Activated T-helper 1 cell treated with anti-CD3 and anti-CD28 coated beads, Interleukin-12 subunit alpha, Interleukin-12 subunit beta, Interleukin-2, Interleukin-4 antibody, amounts not matched to agents 30 ng/mL and 10 ng/mL and 1 ng/mL, durations not matched to agents 14 hours and 24 hours and 36 hours (primary cell): ENCODE data around the gene KCNV2. TPM values are rescaled to one million over a fixed set of nuclear protein-coding genes. Genes with fewer than 3 reads are reported as not detected.

Source experiments
- DNase-seq: peaks from one replicate; pipeline ENCODE4 v3.0.0; 2021; ENCODE audit warnings: low spot score
- H3K27ac Mint-ChIP-seq: one replicate; pipeline ENCODE4 v1.8.0; 2021; ENCODE audit warnings: mild to moderate bottlenecking, mixed read lengths
- H3K27me3 Mint-ChIP-seq: one replicate; pipeline ENCODE4 v1.8.0; 2022; ENCODE audit warnings: mild to moderate bottlenecking, moderate library complexity, mixed read lengths; ENCODE audit not compliant: insufficient read depth
- H3K36me3 Mint-ChIP-seq: one replicate; pipeline ENCODE4 v1.8.0; 2021; ENCODE audit warnings: low read depth, mixed read lengths
- H3K4me1 Mint-ChIP-seq: one replicate; pipeline ENCODE4 v1.8.0; 2021; ENCODE audit warnings: low read depth, mixed read lengths
- H3K4me3 Mint-ChIP-seq: one replicate; pipeline ENCODE4 v1.8.0; 2021; ENCODE audit warnings: mild to moderate bottlenecking, moderate library complexity, mixed read lengths
- H3K9me3 Mint-ChIP-seq: one replicate; pipeline ENCODE4 v1.8.0; 2021; ENCODE audit warnings: mixed read lengths
- intact Hi-C: fragments of 100-400 bp; cut with micrococcal nuclease; formaldehyde crosslinking; loops from one replicate; pipeline ENCODE4 v1.15.1; 2024
- total RNA-seq: library from RNA; stranded (reverse); gene quantifications from 2 replicates; pipeline ENCODE4 v1.2.3, GENCODE V29; 2022

The KCNV2 gene
- total RNA-seq, 1 donor from 2014 or later = not detected

- DNase-seq = no peak
- Mint-ChIP-seq H3K27me3 (no peaks in the 10 kb centered on the region), H3K9me3 (no peaks in the 10 kb centered on the region), H3K4me3 (no peak overlapping the region), H3K36me3 (no peaks in the 10 kb centered on the region), H3K27ac (no peak overlapping the region), H3K4me1 (no peaks in the 10 kb centered on the region)
- intact Hi-C loops = loop anchor here (5.0 kb wide), 1 partner anchor 594 kb away; no protein-coding TSS in a partner anchor
Observed at GRCh38 chr9:2725898-2726649, 8.8 kb downstream of the KCNV2 start.

GRCh38 chr9:2726650-2727340 is 9.5 kb downstream of the KCNV2 start:
- H3K4me1 Mint-ChIP-seq = no peaks in the 10 kb centered on the region
- no peaks in the 10 kb centered on the region for H3K36me3 Mint-ChIP-seq
- no peak for DNase-seq
- H3K27ac Mint-ChIP-seq = no peak overlapping the region
- H3K27me3 Mint-ChIP-seq = no peaks in the 10 kb centered on the region
- H3K9me3 Mint-ChIP-seq = no peaks in the 10 kb centered on the region
- intact Hi-C loops = loop anchor here (5.0 kb wide), 1 partner anchor 594 kb away; no protein-coding TSS in a partner anchor
- no peak overlapping the region for H3K4me3 Mint-ChIP-seq

- H3K27ac Mint-ChIP-seq = no peak overlapping the region
- H3K9me3 Mint-ChIP-seq = no peaks in the 10 kb centered on the region
- no peak for DNase-seq
- H3K4me3 Mint-ChIP-seq = no peak overlapping the region
- no peaks in the 10 kb centered on the region for H3K27me3 Mint-ChIP-seq
- intact Hi-C loops = loop anchor here (5.0 kb wide), 1 partner anchor 595 kb away; no protein-coding TSS in a partner anchor
- no peaks in the 10 kb centered on the region for H3K4me1 Mint-ChIP-seq
- H3K36me3 Mint-ChIP-seq = no peaks in the 10 kb centered on the region
Observed at GRCh38 chr9:2727374-2727773, 10.1 kb downstream of the KCNV2 start.

GRCh38 chr9:2727966-2728613 is 10.8 kb downstream of the KCNV2 start:
- DNase-seq = no peak
- Mint-ChIP-seq H3K9me3 (no peaks in the 10 kb centered on the region), H3K4me1 (no peaks in the 10 kb centered on the region), H3K27me3 (no peaks in the 10 kb centered on the region), H3K36me3 (no peaks in the 10 kb centered on the region), H3K4me3 (no peak overlapping the region), H3K27ac (no peak overlapping the region)
- intact Hi-C loops = loop anchor here (2.0 to 5.0 kb wide), 2 partner anchors 105 to 596 kb away; no protein-coding TSS in a partner anchor

- no peaks in the 10 kb centered on the region for H3K36me3 Mint-ChIP-seq
- H3K4me1 Mint-ChIP-seq = no peaks in the 10 kb centered on the region
- H3K27me3 Mint-ChIP-seq = no peaks in the 10 kb centered on the region
- DNase-seq = no peak
- no peaks in the 10 kb centered on the region for H3K9me3 Mint-ChIP-seq
- no peak overlapping the region for H3K27ac Mint-ChIP-seq
- intact Hi-C loops = loop anchor here (2.0 to 5.0 kb wide), 2 partner anchors 106 to 597 kb away; no protein-coding TSS in a partner anchor
- no peak overlapping the region for H3K4me3 Mint-ChIP-seq
Observed at GRCh38 chr9:2729003-2729402, 11.7 kb downstream of the KCNV2 start.

- no peak overlapping the region for H3K4me3 Mint-ChIP-seq
- H3K27me3 Mint-ChIP-seq = no peaks in the 10 kb centered on the region
- intact Hi-C loops = loop anchor here (2.0 to 5.0 kb wide), 2 partner anchors 107 to 597 kb away; no protein-coding TSS in a partner anchor
- H3K27ac Mint-ChIP-seq = no peak overlapping the region
- H3K36me3 Mint-ChIP-seq = no peaks in the 10 kb centered on the region
- no peaks in the 10 kb centered on the region for H3K9me3 Mint-ChIP-seq
- no peak for DNase-seq
- no peaks in the 10 kb centered on the region for H3K4me1 Mint-ChIP-seq
Observed at GRCh38 chr9:2729721-2730120, 12.4 kb downstream of the KCNV2 start.

- Mint-ChIP-seq H3K27ac (no peak overlapping the region), H3K36me3 (no peaks in the 10 kb centered on the region)
Observed at GRCh38 chr9:2730971-2731370, 13.7 kb downstream of the KCNV2 start.

GRCh38 chr9:2732492-2732891 is 15.2 kb downstream of the KCNV2 start:
- no peaks in the 10 kb centered on the region for H3K4me1 Mint-ChIP-seq
- intact Hi-C loops = no loop called here
- no peak for DNase-seq
- H3K9me3 Mint-ChIP-seq = no peaks in the 10 kb centered on the region
- peaks cover 1% of the 10 kb centered on the region for H3K36me3 Mint-ChIP-seq
- no peak overlapping the region for H3K4me3 Mint-ChIP-seq
- no peaks in the 10 kb centered on the region for H3K27me3 Mint-ChIP-seq
- H3K27ac Mint-ChIP-seq = no peak overlapping the region

More at GRCh38 chr9:2730971-2731370, 13.7 kb downstream of the KCNV2 start:
- Mint-ChIP-seq H3K27me3 (no peaks in the 10 kb centered on the region), H3K4me1 (no peaks in the 10 kb centered on the region), H3K9me3 (no peaks in the 10 kb centered on the region), H3K4me3 (no peak overlapping the region)
- intact Hi-C loops = no loop called here
- DNase-seq = no peak

- Mint-ChIP-seq H3K4me3 (no peak overlapping the region), H3K36me3 (peaks cover 2% of the 10 kb centered on the region), H3K27ac (no peak overlapping the region), H3K27me3 (no peaks in the 10 kb centered on the region), H3K9me3 (no peaks in the 10 kb centered on the region), H3K4me1 (no peaks in the 10 kb centered on the region)
- intact Hi-C loops = no loop called here
- no peak for DNase-seq
Observed at GRCh38 chr9:2740616-2741015, 23.3 kb downstream of the KCNV2 start.

GRCh38 chr9:2741441-2742158 is 24.3 kb downstream of the KCNV2 start:
- Mint-ChIP-seq H3K9me3 (no peaks in the 10 kb centered on the region), H3K36me3 (peaks cover 5% of the 10 kb centered on the region), H3K4me3 (no peak overlapping the region), H3K27me3 (no peaks in the 10 kb centered on the region), H3K4me1 (no peaks in the 10 kb centered on the region), H3K27ac (no peak overlapping the region)
- no peak for DNase-seq
- intact Hi-C loops = no loop called here

- no peak overlapping the region for H3K27ac Mint-ChIP-seq
- H3K4me3 Mint-ChIP-seq = no peak overlapping the region
- H3K36me3 Mint-ChIP-seq = peaks cover 4% of the 10 kb centered on the region
- intact Hi-C loops = no loop called here
- DNase-seq = no peak
- no peaks in the 10 kb centered on the region for H3K4me1 Mint-ChIP-seq
- H3K27me3 Mint-ChIP-seq = no peaks in the 10 kb centered on the region
- H3K9me3 Mint-ChIP-seq = no peaks in the 10 kb centered on the region
Observed at GRCh38 chr9:2742214-2742613, 24.9 kb downstream of the KCNV2 start.

- intact Hi-C loops = no loop called here
- no peaks in the 10 kb centered on the region for H3K4me1 Mint-ChIP-seq
- H3K27ac Mint-ChIP-seq = no peak overlapping the region
- no peak for DNase-seq
- H3K4me3 Mint-ChIP-seq = no peak overlapping the region
- H3K9me3 Mint-ChIP-seq = no peaks in the 10 kb centered on the region
- peaks cover 4% of the 10 kb centered on the region for H3K36me3 Mint-ChIP-seq
- no peaks in the 10 kb centered on the region for H3K27me3 Mint-ChIP-seq
Observed at GRCh38 chr9:2743937-2744529, 26.7 kb downstream of the KCNV2 start.
